Activated naive CD4-positive, alpha-beta T cell treated with anti-CD3 and anti-CD28 coated beads, Interleukin-2, amount 10 ng/mL, durations not matched to agents 7 days and 5 days (primary cell): ENCODE data around the gene RTL10.
"Not testable (repeated sequence)": the region's sequence is repeated elsewhere in the genome, so short reads cannot be mapped to it uniquely, and the experiment has no call there.

Experiments
- CTCF ChIA-PET: fragments of 350-600 bp; sonication (Branson Sonifier 250); formaldehyde crosslinking; loops from one replicate; lab custom pipeline; 2021; ENCODE audit warnings: antibody characterized with exemption; lab: Charles Lee
- DNase-seq: peaks from one replicate; pipeline ENCODE4 v3.0.0-alpha.2; 2020
- H3K27ac Mint-ChIP-seq: one replicate; pipeline ENCODE4 v1.8.0; 2021; ENCODE audit warnings: mild to moderate bottlenecking, moderate library complexity, mixed read lengths
- H3K27me3 Mint-ChIP-seq: one replicate; pipeline ENCODE4 v1.8.0; 2021; ENCODE audit warnings: mild to moderate bottlenecking, mixed read lengths
- H3K36me3 Mint-ChIP-seq: one replicate; pipeline ENCODE4 v1.8.0; 2021; ENCODE audit warnings: mixed read lengths
- H3K4me1 Mint-ChIP-seq: one replicate; pipeline ENCODE4 v1.8.0; 2021; ENCODE audit warnings: mixed read lengths
- H3K4me3 Mint-ChIP-seq: one replicate; pipeline ENCODE4 v1.8.0; 2021; ENCODE audit warnings: mild to moderate bottlenecking, moderate library complexity, mixed read lengths
- H3K9me3 Mint-ChIP-seq: one replicate; pipeline ENCODE4 v1.8.0; 2021; ENCODE audit warnings: mixed read lengths

Gene RTL10

DNA sequence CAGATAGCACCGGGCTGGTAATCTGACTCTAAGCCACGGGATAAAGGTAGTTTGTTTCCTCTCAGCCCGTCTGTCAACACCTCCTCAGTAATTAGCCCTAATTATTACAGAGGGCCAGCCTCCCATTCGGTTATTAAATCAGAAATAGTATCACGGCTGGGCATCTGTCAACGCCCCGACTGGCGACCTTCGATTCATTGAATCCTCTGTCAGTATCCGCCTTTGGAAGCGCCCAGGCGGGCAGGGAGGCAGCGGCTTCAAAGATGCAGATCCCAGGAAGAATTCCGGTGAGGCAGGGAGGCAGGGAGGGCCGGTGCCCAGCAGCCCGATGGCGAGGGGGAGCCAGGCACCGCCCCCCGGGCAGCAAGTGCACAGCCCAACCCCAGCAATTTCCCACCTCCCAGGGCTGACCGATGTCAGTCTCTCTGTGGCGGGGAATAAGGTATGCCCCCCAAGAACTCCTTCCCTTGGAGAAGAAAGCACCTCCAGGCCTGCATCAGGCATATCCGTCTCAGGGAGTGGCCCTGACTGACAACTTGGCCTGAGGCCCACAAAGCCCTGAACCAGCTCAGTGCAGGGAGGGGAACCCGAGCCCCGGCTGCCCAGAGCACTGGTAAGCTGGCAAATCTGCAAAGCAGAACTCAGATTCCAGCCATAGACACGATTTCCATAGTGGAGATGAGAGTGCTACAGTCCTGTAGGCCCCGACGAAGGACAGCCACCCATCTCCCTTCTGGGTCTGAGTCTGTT lies 11.4 kb downstream of the RTL10 start:
- peaks cover 14% of the 10 kb centered on the region for H3K36me3 Mint-ChIP-seq
- no peak overlapping the region for H3K4me3 Mint-ChIP-seq
- CTCF ChIA-PET = no interaction called here
- DNase-seq = no peak
- H3K9me3 Mint-ChIP-seq = peaks cover 5% of the 10 kb centered on the region
- H3K27ac Mint-ChIP-seq = no peak overlapping the region
- no peaks in the 10 kb centered on the region for H3K27me3 Mint-ChIP-seq
- H3K4me1 Mint-ChIP-seq = peaks cover 15% of the 10 kb centered on the region

DNA sequence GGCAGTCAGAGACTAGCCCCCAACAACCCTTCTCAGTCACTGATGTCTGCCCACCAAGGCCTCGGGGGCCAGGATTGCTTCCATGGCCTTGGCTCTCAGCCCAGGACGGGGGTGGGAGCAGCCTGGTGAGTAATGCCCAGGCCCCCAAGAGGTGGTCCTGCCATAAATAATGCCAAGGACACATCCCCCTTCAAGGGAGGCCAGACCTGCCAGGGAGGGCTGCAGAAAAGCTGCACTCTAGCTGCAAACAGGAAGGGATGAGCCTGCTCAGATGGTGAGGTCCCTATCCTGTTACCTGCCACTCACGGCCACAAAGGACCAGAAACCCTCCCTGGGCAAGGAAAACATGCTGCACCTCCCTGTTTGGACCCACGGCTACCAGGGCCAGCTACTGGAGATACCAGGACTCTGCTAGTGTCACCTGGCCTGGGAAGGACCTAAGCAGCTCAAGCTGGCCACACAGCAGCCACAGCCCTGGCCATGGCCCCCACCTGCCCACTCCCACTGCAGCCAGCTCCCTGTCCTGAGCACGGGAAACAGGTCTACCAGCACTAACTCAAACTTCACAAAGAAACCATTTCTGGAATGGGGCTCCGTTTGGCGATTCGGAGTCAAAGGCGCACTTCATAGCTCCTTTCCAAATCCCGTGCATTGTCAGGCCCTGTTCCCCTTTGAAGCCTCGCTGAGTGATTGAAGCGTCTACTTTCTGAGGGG lies 12.1 kb downstream of the RTL10 start:
- Mint-ChIP-seq H3K36me3 (peaks cover 10% of the 10 kb centered on the region), H3K4me3 (no peak overlapping the region), H3K27ac (no peak overlapping the region), H3K27me3 (no peaks in the 10 kb centered on the region), H3K4me1 (peaks cover 15% of the 10 kb centered on the region), H3K9me3 (peaks cover 4% of the 10 kb centered on the region)
- no peak for DNase-seq
- CTCF ChIA-PET = interaction anchor here (0.9 kb wide), 1 partner anchor 68 kb away, joined by 3 read pairs; no protein-coding TSS in a partner anchor

DNA sequence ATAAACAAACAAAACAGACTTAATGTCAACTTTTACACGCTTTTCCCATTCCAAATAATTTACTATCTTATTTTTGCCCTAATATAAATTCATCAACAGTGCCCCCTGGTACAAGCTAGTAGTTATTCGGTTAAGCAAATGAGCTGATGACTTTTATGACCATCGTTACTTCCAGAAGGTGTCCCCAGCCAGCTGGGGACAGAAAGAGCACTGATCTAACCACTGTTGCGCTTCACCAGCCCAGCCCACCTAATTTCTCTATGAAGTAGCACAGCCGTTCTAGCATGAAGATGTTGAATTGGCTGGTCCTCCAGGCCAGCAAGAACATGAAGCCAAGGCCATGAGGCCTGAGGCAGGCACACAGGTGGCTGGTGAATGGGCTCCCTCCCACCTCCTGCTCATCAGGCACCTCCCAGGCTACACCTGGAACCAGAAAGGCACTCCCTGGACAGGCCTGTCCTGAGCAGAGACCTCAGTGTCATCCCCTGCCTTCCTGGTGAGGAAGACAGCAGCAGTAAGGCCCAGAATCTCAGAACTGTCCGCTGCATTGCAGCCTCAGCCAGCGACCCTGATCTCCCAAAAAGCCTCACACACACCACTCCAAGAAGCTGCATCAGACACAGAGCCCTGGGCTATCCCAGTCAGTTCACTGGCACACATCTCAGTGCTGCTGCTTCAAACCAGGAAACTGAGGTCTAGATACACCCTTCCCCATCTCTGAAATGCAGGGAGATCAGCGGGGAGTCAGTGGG lies 12.9 kb downstream of the RTL10 start:
- no peak overlapping the region for H3K27ac Mint-ChIP-seq
- no peak for DNase-seq
- CTCF ChIA-PET = interaction anchor here (0.9 kb wide), 1 partner anchor 68 kb away, joined by 3 read pairs; no protein-coding TSS in a partner anchor
- no peak overlapping the region for H3K4me3 Mint-ChIP-seq
- H3K36me3 Mint-ChIP-seq = peaks cover 2% of the 10 kb centered on the region
- H3K27me3 Mint-ChIP-seq = no peaks in the 10 kb centered on the region
- no peaks in the 10 kb centered on the region for H3K9me3 Mint-ChIP-seq
- peaks cover 15% of the 10 kb centered on the region for H3K4me1 Mint-ChIP-seq

- no peaks in the 10 kb centered on the region for H3K36me3 Mint-ChIP-seq
- no peaks in the 10 kb centered on the region for H3K27me3 Mint-ChIP-seq
- H3K9me3 Mint-ChIP-seq = no peaks in the 10 kb centered on the region
- no peak for DNase-seq
- H3K27ac Mint-ChIP-seq = no peak overlapping the region
- CTCF ChIA-PET = interaction anchor here (0.7 kb wide), 1 partner anchor 38 kb away, joined by 3 read pairs; no protein-coding TSS in a partner anchor
- peaks cover 15% of the 10 kb centered on the region for H3K4me1 Mint-ChIP-seq
- no peak overlapping the region for H3K4me3 Mint-ChIP-seq
These were observed 13.6 kb downstream of the RTL10 start for GRCh38 chr22:19840955-19841640.

- no peaks in the 10 kb centered on the region for H3K36me3 Mint-ChIP-seq
- CTCF ChIA-PET = no interaction called here
- DNase-seq = no peak
- no peak overlapping the region for H3K4me3 Mint-ChIP-seq
- peaks cover 13% of the 10 kb centered on the region for H3K4me1 Mint-ChIP-seq
- peak overlapping the region; percentile 62 for H3K27ac Mint-ChIP-seq
- H3K9me3 Mint-ChIP-seq = no peaks in the 10 kb centered on the region
- H3K27me3 Mint-ChIP-seq = no peaks in the 10 kb centered on the region
These were observed 14.6 kb downstream of the RTL10 start for GRCh38 chr22:19840059-19840458.

GRCh38 chr22:19837915-19838314 lies 16.8 kb downstream of the RTL10 start:
- Mint-ChIP-seq H3K36me3 (no peaks in the 10 kb centered on the region), H3K4me3 (no peak overlapping the region), H3K9me3 (no peaks in the 10 kb centered on the region), H3K27ac (no peak overlapping the region), H3K4me1 (peaks cover 4% of the 10 kb centered on the region), H3K27me3 (no peaks in the 10 kb centered on the region)
- DNase-seq = no peak
- CTCF ChIA-PET = no interaction called here

DNA sequence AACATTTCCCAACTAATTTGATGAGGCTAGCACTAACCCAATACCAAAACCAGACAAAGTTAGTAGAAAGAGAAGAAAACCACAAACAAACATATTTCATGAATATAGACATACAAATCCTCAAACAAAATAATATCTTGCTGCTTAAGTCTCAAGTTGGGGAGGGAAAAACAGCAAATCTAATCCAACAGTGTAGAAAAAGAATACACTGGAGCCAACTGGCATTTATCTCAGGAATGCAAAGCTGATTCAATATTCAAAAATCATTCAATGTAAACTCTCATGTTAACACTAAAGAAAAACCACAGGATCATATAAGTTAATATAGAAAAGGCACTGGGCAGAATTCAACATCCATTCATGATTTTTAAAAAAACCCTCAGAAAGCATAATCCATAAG lies 18.2 kb downstream of the RTL10 start:
- Mint-ChIP-seq H3K9me3 (no peaks in the 10 kb centered on the region), H3K4me1 (peaks cover 4% of the 10 kb centered on the region), H3K27me3 (no peaks in the 10 kb centered on the region), H3K36me3 (no peaks in the 10 kb centered on the region), H3K27ac (no peak overlapping the region), H3K4me3 (no peak overlapping the region)
- CTCF ChIA-PET = no interaction called here
- no peak for DNase-seq

- CTCF ChIA-PET = no interaction called here
- no peak overlapping the region for H3K4me3 Mint-ChIP-seq
- H3K27ac Mint-ChIP-seq = no peak overlapping the region
- H3K36me3 Mint-ChIP-seq = no peaks in the 10 kb centered on the region
- no peaks in the 10 kb centered on the region for H3K27me3 Mint-ChIP-seq
- peaks cover 4% of the 10 kb centered on the region for H3K4me1 Mint-ChIP-seq
- no peak for DNase-seq
- H3K9me3 Mint-ChIP-seq = no peaks in the 10 kb centered on the region
These were observed 20.1 kb downstream of the RTL10 start for GRCh38 chr22:19834599-19834998.

DNA sequence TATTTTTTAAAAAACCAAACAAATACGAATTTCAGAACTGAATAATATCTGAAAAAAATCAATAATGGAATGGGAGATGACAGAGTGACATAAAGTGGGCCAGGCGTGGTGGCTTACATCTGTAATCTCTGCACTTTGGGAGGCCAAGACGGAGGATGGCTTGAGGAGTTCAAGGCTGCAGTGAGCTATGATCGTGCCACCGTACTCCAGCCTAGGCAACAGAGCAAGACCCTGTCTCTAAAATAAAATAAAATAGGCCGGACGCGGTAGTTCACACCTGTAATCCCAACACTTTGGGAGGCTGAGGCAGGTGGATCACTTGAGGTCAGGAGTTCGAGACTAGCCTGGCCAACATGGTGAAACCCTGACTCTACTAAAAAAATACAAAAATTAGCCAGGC lies 21.3 kb downstream of the RTL10 start:
- not testable (repeated sequence) for H3K36me3 Mint-ChIP-seq, H3K27me3 Mint-ChIP-seq, H3K4me1 Mint-ChIP-seq, H3K4me3 Mint-ChIP-seq, H3K27ac Mint-ChIP-seq, H3K9me3 Mint-ChIP-seq, DNase-seq
- CTCF ChIA-PET = interaction anchor here (1.6 kb wide), 1 partner anchor 77 kb away, joined by 6 read pairs; no protein-coding TSS in a partner anchor

DNA sequence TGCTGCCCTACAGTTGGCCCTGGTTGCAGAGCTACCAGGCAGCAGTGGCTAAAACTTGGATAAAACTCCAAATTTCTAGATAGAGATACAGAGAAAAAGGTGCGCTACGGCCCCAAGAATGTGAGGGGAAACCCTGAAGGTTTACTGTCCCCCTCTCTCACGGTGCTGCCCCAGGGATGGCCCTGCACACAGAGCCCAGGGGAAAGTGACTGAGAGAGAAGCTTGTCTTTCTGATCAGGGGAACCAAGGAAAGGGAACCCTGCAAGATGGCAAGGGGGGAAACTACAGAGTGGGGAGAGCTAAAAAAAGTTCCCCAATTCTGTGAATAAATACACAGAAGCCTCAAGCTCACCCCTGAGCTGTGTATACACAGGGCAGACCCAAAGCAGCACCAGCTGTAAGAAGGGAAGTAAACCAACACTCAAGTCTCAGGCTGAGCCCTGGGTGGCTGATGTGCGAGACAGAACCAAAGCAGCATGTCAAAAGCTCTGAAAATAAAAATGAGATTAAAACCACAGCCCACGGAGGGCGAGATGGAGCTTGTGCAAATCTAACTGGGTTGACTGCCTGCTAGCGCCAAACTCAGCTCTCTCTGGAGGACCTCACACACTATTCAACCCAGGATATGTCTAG lies 22.1 kb downstream of the RTL10 start:
- no peak overlapping the region for H3K27ac Mint-ChIP-seq
- no peaks in the 10 kb centered on the region for H3K36me3 Mint-ChIP-seq
- no peak for DNase-seq
- H3K27me3 Mint-ChIP-seq = no peaks in the 10 kb centered on the region
- peaks cover 4% of the 10 kb centered on the region for H3K4me1 Mint-ChIP-seq
- H3K9me3 Mint-ChIP-seq = no peaks in the 10 kb centered on the region
- H3K4me3 Mint-ChIP-seq = no peak overlapping the region
- CTCF ChIA-PET = interaction anchor here (0.7 to 1.6 kb wide), 2 partner anchors 78 to 102 kb away, joined by 3 to 6 read pairs; no protein-coding TSS in a partner anchor

- CTCF ChIA-PET = interaction anchor here (0.7 to 1.6 kb wide), 2 partner anchors 78 to 101 kb away, joined by 3 to 6 read pairs; no protein-coding TSS in a partner anchor
- not testable (repeated sequence) for H3K4me1 Mint-ChIP-seq, H3K27me3 Mint-ChIP-seq, H3K36me3 Mint-ChIP-seq, H3K4me3 Mint-ChIP-seq, DNase-seq, H3K9me3 Mint-ChIP-seq, H3K27ac Mint-ChIP-seq
These were observed 22.7 kb downstream of the RTL10 start for GRCh38 chr22:19831979-19832378.

GRCh38 chr22:19831016-19831415 lies 23.7 kb downstream of the RTL10 start:
- no peak overlapping the region for H3K4me3 Mint-ChIP-seq
- H3K4me1 Mint-ChIP-seq = peaks cover 4% of the 10 kb centered on the region
- H3K27ac Mint-ChIP-seq = no peak overlapping the region
- no peaks in the 10 kb centered on the region for H3K9me3 Mint-ChIP-seq
- no peaks in the 10 kb centered on the region for H3K27me3 Mint-ChIP-seq
- CTCF ChIA-PET = no interaction called here
- no peaks in the 10 kb centered on the region for H3K36me3 Mint-ChIP-seq
- no peak for DNase-seq

DNA sequence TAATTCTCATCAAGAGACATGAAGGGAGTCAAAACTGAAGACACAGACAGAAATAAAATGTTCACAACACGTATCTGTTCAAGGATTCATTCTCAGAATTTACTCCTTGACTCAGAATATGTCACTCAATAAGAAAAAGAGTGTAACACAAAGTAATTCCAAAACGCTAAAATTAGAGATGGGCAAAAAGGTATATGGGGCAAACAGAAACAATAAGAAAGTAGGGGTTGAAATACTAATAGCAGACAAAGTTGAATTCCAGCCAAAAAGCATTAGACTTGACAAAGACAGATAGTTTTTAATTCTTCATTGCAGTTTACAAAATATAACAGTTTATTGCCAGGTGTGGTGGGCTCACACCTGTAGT lies 26.7 kb downstream of the RTL10 start:
- DNase-seq = no peak
- no peak overlapping the region for H3K4me3 Mint-ChIP-seq
- H3K27ac Mint-ChIP-seq = no peak overlapping the region
- H3K9me3 Mint-ChIP-seq = no peaks in the 10 kb centered on the region
- no peaks in the 10 kb centered on the region for H3K27me3 Mint-ChIP-seq
- CTCF ChIA-PET = no interaction called here
- no peaks in the 10 kb centered on the region for H3K4me1 Mint-ChIP-seq
- H3K36me3 Mint-ChIP-seq = no peaks in the 10 kb centered on the region
